Cortex of kidney (tissue), 1 donor: ENCODE results near the gene GPHB5.
"Not testable (repeated sequence)": the region's sequence is repeated elsewhere in the genome, so short reads cannot be mapped to it uniquely, and the experiment has no call there.

Experiments used
- DNase-seq: peaks from one replicate; lab custom pipeline; 2025; lab: John Stamatoyannopoulos, UW

GPHB5 gene

GRCh38 chr14:63295231-63295685, 23.5 kb downstream of the GPHB5 start:
- DNase-seq = no peak

DNA sequence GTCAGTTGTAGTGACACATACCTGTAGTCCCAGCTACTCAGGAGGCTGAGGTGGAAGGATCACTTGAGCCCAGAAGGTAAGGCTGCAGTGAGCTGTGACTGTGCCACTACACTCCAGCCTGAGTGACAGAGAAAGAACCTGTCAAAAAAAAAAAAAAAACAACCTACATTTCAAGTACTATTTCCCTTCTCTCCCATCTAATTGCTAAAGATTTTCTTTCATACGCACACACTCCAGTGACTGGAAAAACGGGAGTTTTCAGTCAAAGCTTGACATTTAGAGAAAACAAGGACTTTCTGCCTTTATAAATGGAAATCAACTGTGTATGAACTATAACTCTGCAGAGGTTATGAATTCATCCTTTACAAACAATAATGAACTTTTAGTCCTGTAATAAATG, 25.9 kb downstream of the GPHB5 start:
- no peak for DNase-seq

- DNase-seq = no peak
These were observed 27.8 kb downstream of the GPHB5 start for GRCh38 chr14:63290741-63291430.

- no peak for DNase-seq
These were observed 29.9 kb downstream of the GPHB5 start for GRCh38 chr14:63288853-63289252.

- no peak for DNase-seq
These were observed 30.9 kb downstream of the GPHB5 start for GRCh38 chr14:63287666-63288483.

- no peak for DNase-seq
These were observed 32.7 kb downstream of the GPHB5 start for GRCh38 chr14:63286071-63286470.

DNA sequence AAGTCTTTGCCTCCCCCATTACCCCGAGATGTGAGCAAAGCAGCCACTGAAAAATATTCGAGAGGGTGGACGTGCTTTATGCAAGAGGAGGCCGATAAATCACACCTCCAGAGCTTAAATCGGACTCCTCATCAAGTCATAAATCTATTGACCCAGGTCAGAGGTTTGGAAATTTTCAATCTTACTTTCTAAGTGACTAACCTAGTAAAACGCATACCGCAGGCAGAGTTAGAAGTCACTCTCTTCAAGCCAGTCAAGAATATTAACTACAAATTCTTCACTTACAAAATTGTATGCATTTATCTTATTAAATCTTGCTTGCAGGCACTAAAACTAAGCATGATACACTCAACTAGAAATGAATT, 34.9 kb downstream of the GPHB5 start:
- DNase-seq = no peak

DNA sequence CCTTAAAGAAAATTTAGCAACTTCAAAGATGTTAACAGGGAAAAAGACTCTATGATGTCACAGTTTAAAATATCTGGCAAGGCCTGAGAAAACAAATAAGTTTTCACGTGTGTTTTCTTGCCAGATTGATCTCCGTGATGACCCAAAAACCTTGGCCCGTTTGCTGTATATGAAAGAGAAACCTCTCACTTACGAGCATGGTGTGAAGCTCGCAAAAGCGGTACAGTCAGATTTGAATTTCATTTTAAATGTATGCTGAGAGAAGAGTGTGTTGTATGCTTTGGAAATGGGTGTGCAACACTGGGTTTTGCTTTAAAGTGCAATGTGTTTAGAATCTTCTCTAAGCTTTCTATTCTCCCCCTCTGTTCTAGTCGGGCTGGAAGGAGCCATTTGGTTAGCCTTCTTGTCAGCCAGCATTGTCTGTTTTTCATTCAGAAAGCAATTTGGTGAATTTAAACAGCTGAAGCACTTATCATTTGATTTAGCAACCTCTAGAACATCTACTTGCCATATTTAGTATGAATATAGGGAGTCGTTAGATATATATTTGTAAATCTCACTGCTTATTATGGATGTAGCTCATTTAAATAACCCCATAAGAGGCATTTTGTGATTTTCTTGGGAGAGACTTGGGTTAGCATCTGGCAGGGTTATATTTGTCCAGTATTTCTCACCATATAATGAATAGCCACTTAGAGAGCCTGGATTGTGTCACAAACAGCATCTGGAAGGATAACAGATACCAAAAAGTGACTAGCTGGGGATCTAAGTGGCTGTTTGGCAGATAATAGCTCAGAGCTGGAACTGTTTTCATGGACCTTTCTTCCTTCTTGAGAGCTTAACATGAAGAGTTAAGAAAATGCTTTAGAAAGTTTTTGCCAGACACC, 35.5 kb downstream of the GPHB5 start:
- DNase-seq = no peak

GRCh38 chr14:63279933-63280332, 38.8 kb downstream of the GPHB5 start:
- not testable (repeated sequence) for DNase-seq

DNA sequence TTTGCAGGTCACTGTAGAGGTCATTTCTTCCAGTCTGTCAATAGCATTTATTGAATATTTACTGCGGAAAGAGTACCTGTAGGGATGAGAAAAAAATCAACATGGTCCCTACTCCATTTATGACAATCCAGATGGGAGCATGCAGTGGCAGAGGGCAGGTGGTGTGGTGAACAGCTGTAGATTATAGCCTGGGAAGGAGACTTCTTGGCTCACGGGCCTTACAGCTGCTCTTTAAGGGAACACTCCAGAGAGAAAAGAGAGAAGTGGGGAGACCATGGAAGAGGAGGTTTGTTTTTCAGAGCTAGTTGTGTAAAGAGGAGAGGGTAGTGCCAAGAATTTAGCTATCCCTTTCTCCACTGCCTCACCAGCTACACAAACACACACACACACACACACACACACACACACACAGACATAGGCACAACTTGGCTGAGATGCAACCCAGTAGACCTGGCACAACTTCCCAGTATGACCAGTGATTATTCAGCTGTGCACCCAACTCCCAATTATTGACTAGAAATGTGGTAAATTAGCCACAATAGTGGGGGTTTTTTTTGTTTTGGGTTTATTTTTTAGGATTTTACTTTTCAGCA, 41.0 kb downstream of the GPHB5 start:
- no peak for DNase-seq

- DNase-seq = no peak
These were observed 42.0 kb downstream of the GPHB5 start for GRCh38 chr14:63276492-63277342.

DNA sequence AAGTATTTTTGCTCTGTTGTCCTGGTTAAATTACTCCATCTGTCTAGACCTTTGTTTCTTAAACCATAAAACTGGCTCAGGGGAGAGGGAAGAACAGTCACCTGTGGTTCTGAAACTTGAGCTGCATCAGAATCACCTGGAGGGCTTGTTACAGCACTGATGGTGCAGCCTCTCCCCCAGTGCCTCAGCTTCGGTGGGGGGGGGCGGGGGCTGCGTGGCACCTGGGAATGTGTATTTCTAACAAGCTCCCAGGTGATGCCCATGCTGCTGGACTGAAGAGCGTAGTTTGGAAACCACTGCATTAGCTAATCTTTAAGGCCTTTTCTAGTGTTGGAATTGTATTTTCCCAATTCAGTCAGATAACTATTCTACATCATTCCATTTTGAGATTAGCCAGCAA, 42.7 kb downstream of the GPHB5 start:
- DNase-seq = no peak

GRCh38 chr14:63275611-63276010, 43.1 kb downstream of the GPHB5 start:
- no peak for DNase-seq

GRCh38 chr14:63273717-63274655, 44.7 kb downstream of the GPHB5 start:
- no peak for DNase-seq

- no peak for DNase-seq
These were observed 45.6 kb downstream of the GPHB5 start for GRCh38 chr14:63273129-63273528.

GRCh38 chr14:63269561-63270225, 49.0 kb downstream of the GPHB5 start:
- DNase-seq = no peak

- no peak for DNase-seq
These were observed 50.0 kb downstream of the GPHB5 start for GRCh38 chr14:63268771-63269170.

- DNase-seq = no peak
These were observed 51.6 kb downstream of the GPHB5 start for GRCh38 chr14:63267171-63267570.

DNA sequence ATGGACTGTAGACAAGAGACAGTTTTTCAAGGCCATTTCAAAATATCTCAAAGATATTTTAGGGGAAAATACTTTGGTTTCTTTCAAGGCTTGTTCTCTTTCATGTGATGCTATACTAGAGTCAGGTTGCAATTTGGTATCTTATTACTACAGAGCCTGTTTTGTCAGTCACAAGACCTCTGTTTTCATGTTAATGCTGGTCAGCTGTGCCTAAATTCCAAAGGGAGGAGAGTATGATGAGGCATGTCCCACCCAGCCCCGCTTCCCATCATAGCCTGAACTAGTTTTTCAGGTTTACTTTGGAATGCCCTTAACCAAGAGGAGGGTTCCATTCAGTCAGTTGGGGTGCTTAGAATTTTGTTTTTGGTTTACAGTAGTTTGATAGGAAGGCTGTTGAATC, 52.6 kb downstream of the GPHB5 start:
- no peak for DNase-seq
